Jurkat, Clone E6-1 (cell line): Measurements from ENCODE around the gene HTN1. TPM values are rescaled to one million over a fixed set of nuclear protein-coding genes. Genes with fewer than 3 reads are reported as not detected.
"Not testable (repeated sequence)": the region's sequence is repeated elsewhere in the genome, so short reads cannot be mapped to it uniquely, and the experiment has no call there.

ENCODE experiments used
- DNase-seq: peaks from one replicate; pipeline ENCODE4 v3.0.0-alpha.2; 2011; ENCODE audit warnings: low read depth, low spot score
- H3K4me3 ChIP-seq: 2 replicates; pipeline ENCODE4 v1.5.1; 2011; ENCODE audit warnings: mild to moderate bottlenecking, low read length, control low read depth, moderate library complexity
- polyA plus RNA-seq: library from polyadenylated mRNA; unstranded; fragments of >200 nt; gene quantifications from one replicate; pipeline ENCODE4 v1.2.1, GENCODE V29; 2012; ENCODE audit warnings: missing spikeins; ENCODE audit not compliant: insufficient read length, insufficient read depth

The HTN1 gene
- polyA plus RNA-seq = not detected

DNA sequence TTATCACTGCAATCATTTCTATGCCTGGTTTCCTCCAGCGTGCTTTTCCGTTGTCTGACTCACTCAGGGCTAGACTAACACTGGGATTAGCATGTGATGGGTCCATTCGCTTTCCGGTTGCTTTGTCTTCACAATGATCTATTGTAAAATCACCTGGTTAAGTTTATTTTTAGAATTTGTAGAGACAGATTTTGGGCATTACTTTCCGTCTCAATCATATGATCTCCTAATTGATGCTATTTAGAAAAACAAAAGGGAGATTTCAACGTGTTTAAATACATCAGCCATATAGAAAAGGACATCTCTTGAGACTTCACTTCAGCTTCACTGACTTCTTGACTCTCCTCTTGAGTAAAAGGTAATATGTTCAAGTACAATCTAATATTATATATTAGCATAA is at the start of gene HTN1:
Gene HTN1 (plus strand): TSS at position 301 of the 400 bp plus-strand sequence. CDS start 2,639 bp downstream, outside the sequence.
- H3K4me3 ChIP-seq, DNase-seq: not testable (repeated sequence)

DNA sequence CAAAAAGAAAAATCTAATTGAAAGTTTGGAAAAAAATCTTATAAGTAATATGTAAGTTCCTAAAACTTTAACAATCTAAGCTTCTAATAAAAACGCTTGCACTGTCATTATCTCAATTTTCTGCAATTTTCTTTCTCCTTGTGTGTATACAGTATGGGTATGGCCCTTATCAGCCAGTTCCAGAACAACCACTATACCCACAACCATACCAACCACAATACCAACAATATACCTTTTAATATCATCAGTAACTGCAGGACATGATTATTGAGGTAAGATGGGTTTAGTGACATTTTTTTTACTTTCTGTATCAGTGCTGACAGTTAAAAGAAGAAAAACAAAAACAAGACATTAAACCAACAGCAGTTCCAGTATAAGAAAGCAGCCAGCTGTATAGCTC is 49.5 kb upstream of the HTN1 start:
- DNase-seq = peak; percentile 75
- H3K4me3 ChIP-seq = no peak overlapping the region

DNA sequence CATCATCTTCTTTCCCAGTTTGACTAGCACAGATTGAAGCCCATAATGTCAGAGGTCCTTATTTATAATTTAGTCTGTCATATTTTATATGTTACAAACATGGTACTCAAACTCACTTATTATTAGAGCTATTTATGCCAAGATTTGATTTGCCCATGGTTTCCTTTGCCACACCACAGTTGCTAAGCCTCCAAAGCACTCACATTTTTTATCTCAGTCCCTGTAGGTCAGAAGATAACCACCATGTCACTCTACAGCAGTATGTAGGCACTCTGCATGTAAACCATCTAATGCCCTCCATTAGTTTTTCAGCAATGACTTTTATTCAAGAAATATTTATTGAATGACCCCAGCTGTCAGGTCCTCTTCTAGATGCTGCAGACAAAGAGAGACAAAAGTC is 47.7 kb upstream of the HTN1 start:
- DNase-seq = no peak
- no peak overlapping the region for H3K4me3 ChIP-seq

DNA sequence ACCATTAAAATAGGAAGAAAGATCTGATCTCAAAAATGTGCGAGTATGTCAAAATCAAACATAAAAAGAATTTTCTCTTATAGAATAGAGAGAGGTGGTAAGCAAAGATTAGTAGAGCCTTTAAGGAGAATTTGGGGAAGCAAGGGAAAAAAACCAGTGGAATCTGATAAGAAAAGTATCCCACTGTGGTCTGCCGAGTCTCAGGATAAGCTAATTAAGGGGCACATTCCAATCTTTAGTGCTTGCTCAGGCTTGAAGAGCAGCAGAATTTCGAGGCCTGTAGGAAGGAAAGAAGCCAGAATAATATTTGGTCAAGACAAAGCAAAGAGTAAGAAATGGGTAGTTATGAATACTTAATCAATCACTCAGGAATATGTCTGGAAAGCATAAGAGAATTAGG is 41.5 kb upstream of the HTN1 start:
- H3K4me3 ChIP-seq = no peak overlapping the region
- DNase-seq = no peak

DNA sequence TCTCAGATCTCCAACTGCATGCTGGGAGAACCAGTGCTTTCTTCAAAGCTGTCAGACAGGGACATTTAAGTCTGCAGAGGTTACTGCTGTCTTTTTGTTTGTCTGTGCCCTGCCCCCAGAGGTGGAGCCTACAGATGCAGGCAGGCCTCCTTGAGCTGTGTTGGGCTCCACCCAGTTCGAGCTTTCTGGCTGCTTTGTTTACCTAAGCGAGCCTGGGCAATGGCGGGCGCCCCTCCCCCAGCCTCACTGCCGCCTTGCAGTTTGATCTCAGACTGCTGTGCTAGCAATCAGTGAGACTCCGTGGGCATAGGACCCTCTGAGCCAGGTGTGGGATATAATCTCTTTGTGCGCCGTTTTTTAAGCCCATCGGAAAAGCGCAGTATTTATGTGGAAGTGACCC is 31.2 kb upstream of the HTN1 start:
- H3K4me3 ChIP-seq, DNase-seq: not testable (repeated sequence)

DNA sequence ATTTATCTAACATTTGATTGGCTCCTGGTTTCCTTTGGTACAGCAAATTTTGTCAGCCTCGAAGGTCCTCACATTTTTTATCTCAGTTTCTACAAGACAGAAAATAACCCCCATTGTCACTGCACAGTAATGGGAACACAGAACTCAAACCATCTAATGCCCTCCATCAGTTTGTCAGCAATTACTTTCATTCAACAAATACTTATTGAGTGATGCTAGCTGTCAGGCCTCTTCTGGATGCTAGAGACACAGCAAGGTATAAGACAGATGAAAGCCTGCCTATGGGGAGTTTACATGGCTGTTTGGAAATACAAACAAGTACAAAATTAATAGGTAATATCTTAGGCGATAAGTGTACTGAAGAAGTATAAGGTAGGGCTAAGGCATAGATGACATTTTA is 27.0 kb upstream of the HTN1 start:
- DNase-seq = no peak
- H3K4me3 ChIP-seq = no peak overlapping the region

DNA sequence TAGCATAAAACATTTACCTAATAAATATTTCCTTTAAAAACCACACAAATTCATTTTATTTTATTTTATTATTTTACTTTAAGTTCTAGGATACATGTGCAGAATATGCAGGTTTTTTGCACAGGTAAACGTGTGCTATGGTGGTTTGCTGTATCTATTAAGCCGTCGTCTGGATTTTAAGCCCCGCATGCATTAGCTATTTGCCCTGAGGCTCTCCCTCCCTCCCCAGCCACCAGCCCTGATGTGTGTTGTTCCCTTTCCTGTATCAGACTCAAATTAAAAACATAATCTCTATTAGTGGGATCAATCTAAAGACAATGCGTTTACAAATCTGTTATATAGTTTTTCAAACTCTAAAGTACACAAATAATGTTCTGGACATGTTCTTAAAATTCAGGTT is 23.2 kb upstream of the HTN1 start:
- no peak for DNase-seq
- no peak overlapping the region for H3K4me3 ChIP-seq

DNA sequence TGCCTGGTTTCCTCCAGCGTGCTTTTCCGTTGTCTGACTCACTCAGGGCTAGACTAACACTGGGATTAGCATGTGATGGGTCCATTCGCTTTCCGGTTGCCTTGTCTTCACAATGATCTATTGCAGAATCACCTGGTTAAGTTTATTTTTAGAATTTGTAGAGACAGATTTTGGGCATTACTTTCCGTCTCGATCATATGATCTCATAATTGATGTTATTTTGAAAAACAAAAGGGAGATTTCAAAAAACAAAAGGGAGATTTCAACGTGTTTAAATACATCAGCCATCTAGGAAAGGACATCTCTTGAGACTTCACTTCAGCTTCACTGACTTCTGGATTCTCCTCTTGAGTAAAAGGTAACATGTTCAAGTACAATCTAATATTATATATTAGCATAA is 22.1 kb upstream of the HTN1 start, which contains the start of gene HTN3:
Gene HTN3 (plus strand): TSS at position 301 of the 400 bp plus-strand sequence. CDS start 2,282 bp downstream, outside the sequence.
- DNase-seq, H3K4me3 ChIP-seq: not testable (repeated sequence)

DNA sequence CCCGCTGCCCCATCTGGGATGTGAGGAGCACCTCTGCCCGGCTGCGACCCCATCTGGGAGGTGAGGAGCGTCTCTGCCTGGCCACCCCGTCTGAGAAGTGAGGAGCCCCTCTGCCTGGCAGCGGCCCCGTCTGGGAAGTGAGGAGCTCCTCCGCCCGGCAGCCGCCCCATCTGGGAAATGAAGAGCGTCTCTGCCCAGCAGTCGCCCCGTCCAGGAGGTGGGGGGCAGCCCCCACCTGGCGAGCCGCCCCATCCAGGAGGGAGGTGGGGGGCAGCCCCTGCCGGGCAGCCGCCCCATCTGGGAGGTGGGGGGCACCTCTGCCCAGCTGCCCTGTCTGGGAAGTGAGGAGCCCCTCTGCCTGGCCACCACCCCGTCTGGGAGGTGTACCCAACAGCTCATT is 12.7 kb upstream of the HTN1 start:
- H3K4me3 ChIP-seq, DNase-seq: not testable (repeated sequence)

DNA sequence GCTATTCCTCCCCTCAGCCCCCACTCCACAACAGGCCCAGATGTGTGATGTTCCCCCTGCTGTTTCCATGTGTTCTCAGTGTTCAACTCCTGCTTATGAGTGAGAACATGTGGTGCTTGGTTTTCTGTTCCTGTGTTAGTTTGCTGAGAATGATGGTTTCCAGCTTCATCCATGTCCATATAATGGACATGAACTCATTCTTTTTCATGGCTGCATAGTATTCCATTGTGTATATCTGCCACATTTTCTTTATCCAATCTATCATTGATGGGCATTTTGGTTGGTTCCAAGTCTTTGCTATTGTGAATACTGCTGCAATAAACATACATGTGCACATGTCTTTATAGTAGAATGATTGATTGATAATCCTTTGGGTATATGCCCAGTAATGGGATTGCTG is 10.3 kb upstream of the HTN1 start:
- DNase-seq, H3K4me3 ChIP-seq: not testable (repeated sequence)

DNA sequence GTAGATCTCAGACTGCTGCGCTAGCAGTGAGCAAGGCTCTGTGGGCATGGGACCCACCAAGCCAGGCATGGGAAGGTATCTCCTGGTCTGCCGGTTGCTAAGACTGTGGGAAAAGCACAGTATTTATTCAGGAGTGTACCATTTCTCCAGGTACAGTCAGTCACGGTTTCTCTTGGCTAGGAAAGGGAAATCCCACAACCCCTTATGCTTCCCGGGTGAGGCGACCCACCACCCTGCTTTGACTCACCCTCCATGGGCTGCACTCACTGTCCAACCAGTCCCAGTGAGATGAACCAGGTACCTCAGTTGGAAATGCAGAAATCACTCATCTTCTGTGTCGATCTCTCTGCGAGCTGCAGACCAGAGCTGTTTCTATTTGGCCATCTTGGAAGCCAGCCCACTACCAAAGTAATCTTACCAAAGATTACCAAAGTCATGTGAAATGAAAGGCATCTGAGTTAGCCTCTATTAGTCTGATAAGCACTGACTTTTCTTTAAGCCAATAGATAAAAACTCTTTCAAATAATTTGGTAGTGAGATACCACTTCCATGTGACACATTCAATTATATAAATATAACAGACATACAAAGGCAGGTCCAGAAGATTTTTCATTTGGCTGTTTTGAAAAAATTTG is 8.5 kb upstream of the HTN1 start:
- DNase-seq = no peak
- H3K4me3 ChIP-seq = no peak overlapping the region

DNA sequence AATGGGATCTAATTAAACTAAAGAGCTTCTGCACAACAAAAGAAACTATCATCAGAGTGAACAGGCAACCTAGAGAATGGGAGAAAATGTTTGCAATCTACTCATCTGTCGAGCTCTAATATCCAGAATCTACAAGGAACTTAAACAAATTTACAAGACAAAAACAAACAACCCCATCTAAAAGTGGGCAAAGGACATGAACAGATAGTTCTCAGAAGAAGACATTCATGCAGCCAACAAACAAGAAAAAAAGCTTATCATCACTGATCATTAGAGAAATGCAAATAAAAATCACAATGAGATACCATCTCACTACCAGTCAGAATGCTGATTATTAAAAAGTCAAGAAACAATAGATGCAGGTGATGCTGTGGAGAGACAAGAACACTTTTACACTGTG is 6.3 kb downstream of the HTN1 start:
- H3K4me3 ChIP-seq = not testable (repeated sequence)

DNA sequence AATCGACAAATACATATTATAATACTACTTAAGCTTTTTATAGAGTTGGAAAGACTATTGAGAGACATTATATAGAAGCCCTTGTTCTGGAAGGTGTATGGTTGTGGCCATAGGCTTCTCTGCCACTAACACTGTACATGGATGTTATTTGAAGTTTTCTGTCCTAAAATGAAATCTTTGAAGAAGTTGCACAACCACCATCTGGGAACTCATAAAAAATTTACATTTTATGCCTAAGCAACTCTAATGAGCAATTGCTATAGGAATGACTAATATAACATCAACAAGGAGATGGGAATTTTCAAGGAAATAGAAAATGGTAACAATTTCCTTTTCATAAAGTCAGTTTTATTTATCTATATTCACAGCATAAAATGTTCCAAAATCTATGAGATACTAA is 7.4 kb downstream of the HTN1 start:
- no peak for DNase-seq
- no peak overlapping the region for H3K4me3 ChIP-seq

More for the DNA sequence above, 6.3 kb downstream of the HTN1 start:
- not testable (repeated sequence) for DNase-seq

DNA sequence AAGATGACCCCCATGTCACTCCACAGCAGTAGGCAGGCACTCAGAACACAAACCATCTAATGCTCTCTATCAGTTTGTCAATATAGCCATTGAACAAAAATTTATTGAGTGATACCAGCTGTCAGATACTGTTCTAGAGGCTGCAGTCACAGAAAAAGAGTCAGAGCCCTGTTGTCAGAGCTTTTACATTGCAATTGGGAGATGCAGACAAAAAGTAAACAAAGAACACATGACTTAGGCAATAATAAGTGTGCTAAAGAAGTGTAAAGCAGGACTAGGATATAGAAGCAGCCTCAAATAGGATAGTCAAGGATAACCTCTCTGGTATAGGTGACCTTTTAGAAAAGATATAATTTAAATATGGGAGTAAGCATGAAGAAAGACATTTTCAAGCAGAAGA is 8.9 kb downstream of the HTN1 start:
- no peak overlapping the region for H3K4me3 ChIP-seq
- no peak for DNase-seq

DNA sequence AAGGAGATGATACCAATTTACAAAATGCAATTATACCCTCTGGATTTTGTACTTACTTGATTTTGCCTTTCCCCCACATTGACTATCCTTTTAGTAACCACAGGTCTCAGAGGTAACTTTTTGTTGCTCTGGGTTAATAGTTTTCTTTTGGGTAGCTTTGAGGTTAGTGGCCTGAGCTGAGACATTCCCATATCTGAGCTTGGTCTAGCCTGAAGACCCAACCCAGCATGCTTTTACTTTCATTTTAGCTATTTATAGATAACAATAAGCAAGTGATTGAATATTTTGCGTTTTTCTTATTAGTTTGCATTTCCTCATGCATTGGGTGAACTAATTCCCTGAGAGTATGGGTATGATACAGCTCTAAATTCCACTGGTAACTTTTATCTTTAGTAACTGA is 11.8 kb downstream of the HTN1 start:
- no peak for DNase-seq
- no peak overlapping the region for H3K4me3 ChIP-seq

DNA sequence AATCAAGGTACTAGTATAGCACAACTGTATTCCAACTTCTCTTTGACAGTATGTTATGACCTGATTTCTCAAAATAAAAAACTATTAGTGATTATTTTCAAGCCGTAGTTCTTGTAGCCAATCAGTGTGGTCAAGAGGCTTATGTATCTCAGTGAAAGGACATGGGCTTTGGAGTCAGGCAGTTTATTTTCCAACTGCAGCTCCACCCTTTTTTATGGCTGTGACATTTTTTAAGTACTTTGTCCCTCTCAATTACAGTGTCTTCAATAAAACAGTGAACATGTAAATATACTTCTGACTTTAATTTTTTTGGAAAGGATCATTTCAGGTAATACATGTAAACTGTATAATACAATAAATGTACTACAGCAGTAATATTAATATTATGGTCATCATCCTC is 30.0 kb downstream of the HTN1 start:
- H3K4me3 ChIP-seq = no peak overlapping the region
- no peak for DNase-seq

DNA sequence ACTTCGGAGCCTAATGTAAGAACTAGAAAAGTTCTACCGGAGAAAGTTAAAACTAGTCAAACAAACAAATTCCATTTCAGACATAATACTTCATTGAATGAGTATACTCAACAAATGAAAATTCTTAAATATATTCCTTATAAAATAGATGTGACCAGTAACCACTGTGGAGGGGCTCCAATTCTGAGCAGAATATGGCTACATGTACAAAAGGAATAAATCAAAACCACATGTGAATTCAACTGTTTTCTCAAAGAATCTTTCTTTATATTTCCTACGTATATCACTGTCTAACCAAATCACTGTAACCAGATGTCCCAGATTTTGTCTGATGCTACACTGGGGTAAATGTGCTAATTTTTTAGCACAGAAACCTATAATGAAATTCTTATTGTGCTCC is 49.0 kb downstream of the HTN1 start:
- H3K4me3 ChIP-seq = no peak overlapping the region
- no peak for DNase-seq
